Endothelial cell of umbilical vein (primary cell): Measurements from ENCODE around the gene PIF1. TPM values are rescaled to one million over a fixed set of nuclear protein-coding genes. Genes with fewer than 3 reads are reported as not detected.

Experiments used
- BruUV-seq: library from RNA; stranded (reverse); fragments of 400-500 nt; replicated peaks from 2 replicates; lab custom pipeline; 2021; lab: Mats Ljungman, UMichigan
- CTCF ChIA-PET: fragments of 300-600, 350-600 bp; sonication (Branson Sonifier 250); formaldehyde crosslinking; loops from one replicate; lab custom pipeline; 2021; ENCODE audit warnings: antibody characterized with exemption, inconsistent platforms; lab: Charles Lee
- POLR2A ChIA-PET: fragments of 300-600, 350-600 bp; sonication (Branson Sonifier 250); formaldehyde crosslinking; loops from one replicate; lab custom pipeline; 2021; ENCODE audit warnings: antibody characterized with exemption, inconsistent platforms; lab: Charles Lee
- DNase-seq: peaks from one replicate; pipeline ENCODE4 v3.0.0-alpha.2; 2011; ENCODE audit warnings: low read depth, low spot score
- FAIRE-seq: peaks from 2 replicates; lab custom pipeline; 2011; peaks lifted over from hg19 to GRCh38; lab: Jason Lieb, UNC
- H2AFZ ChIP-seq: 2 replicates; pipeline ENCODE4 v1.6.0; 2012; ENCODE audit warnings: low read depth, low read length, control low read depth, inconsistent platforms
- H3K27ac ChIP-seq: 2 replicates; pipeline ENCODE4 v1.5.1; 2011; ENCODE audit warnings: low read depth, mild to moderate bottlenecking, control low read depth, low read length, moderate library complexity; ENCODE audit not compliant: insufficient read depth
- H3K27me3 ChIP-seq, 2 experiments: 2 replicates each; pipeline versions ENCODE4 v1.6.0 to v1.6.1; 2011; ENCODE audit warnings: low read length in 2 of 2, mixed read lengths in 1 of 2; ENCODE audit not compliant: control insufficient read depth in 2 of 2, insufficient read depth in 2 of 2
- H3K36me3 ChIP-seq, 2 experiments: 2 replicates in 1 of 2; 3 replicates in 1 of 2; pipeline ENCODE4 v1.5.1; 2011; ENCODE audit warnings: low read length in 2 of 2, mild to moderate bottlenecking in 1 of 2, moderate library complexity in 1 of 2; ENCODE audit not compliant: control insufficient read depth in 2 of 2, insufficient read depth in 2 of 2; ENCODE audit errors: extremely low read depth in 1 of 2
- H3K4me1 ChIP-seq: 3 replicates; pipeline ENCODE4 v1.5.1; 2011; ENCODE audit warnings: mild to moderate bottlenecking, low read length; ENCODE audit not compliant: control insufficient read depth, insufficient read depth; ENCODE audit errors: extremely low read depth
- H3K4me2 ChIP-seq: 2 replicates; pipeline ENCODE4 v1.6.1; 2011; ENCODE audit warnings: low read length, control low read depth, mixed read lengths; ENCODE audit not compliant: insufficient read depth
- H3K4me3 ChIP-seq, 3 experiments: fragments of 200-600 bp in 1 of 3; sonication (generic), shearing (Covaris generic) in 1 of 3; replicated peaks in 1 of 3; 2 replicates each; pipeline ENCODE4 v1.5.1; 2011 to 2016; ENCODE audit warnings: control low read depth in 3 of 3, low read length in 3 of 3, mild to moderate bottlenecking in 2 of 3, inconsistent platforms in 1 of 3, low read depth in 1 of 3, moderate library complexity in 1 of 3; ENCODE audit not compliant: insufficient read depth in 1 of 3
- H3K79me2 ChIP-seq: 2 replicates; pipeline ENCODE4 v1.6.0; 2012; ENCODE audit warnings: low read length, inconsistent platforms; ENCODE audit not compliant: control insufficient read depth, insufficient read depth
- H3K9ac ChIP-seq: replicated peaks from 2 replicates; pipeline ENCODE3; 2011; ENCODE audit warnings: low read length, control low read depth; ENCODE audit not compliant: insufficient read depth; ENCODE audit errors: extremely low read depth
- H3K9me1 ChIP-seq: replicated peaks from 3 replicates; pipeline ENCODE4 v1.6.0; 2011; ENCODE audit warnings: mild to moderate bottlenecking, low read length; ENCODE audit not compliant: control insufficient read depth, insufficient read depth; ENCODE audit errors: extremely low read depth
- H3K9me3 ChIP-seq: replicated peaks from 2 replicates; pipeline ENCODE4 v1.5.1; 2012; ENCODE audit warnings: low read length, inconsistent platforms; ENCODE audit not compliant: control insufficient read depth, insufficient read depth
- H4K20me1 ChIP-seq: replicated peaks from 2 replicates; pipeline ENCODE3; 2011; ENCODE audit warnings: mild to moderate bottlenecking, low read length; ENCODE audit not compliant: control insufficient read depth, insufficient read depth; ENCODE audit errors: extremely low read depth
- EZH2 ChIP-seq: IDR thresholded peaks from 2 replicates; pipeline ENCODE4 v1.6.1; 2012; ENCODE audit warnings: borderline replicate concordance, low read depth, mild to moderate bottlenecking, moderate library complexity, low read length, inconsistent platforms; ENCODE audit not compliant: severe bottlenecking
- FOS ChIP-seq: IDR thresholded peaks from 2 replicates; pipeline ENCODE4 v1.6.1; 2011; ENCODE audit warnings: mild to moderate bottlenecking, low read length, moderate library complexity, borderline replicate concordance; ENCODE audit not compliant: insufficient read depth
- GATA2 ChIP-seq: IDR thresholded peaks from 2 replicates; pipeline ENCODE4 v1.7.0; 2011; ENCODE audit warnings: low read depth, mild to moderate bottlenecking, moderate library complexity, mixed read lengths, low read length; ENCODE audit not compliant: insufficient read length, insufficient read depth
- JUN ChIP-seq: IDR thresholded peaks from 2 replicates; pipeline ENCODE4 v1.6.1; 2011; ENCODE audit warnings: borderline replicate concordance, low read depth; ENCODE audit not compliant: insufficient read length, insufficient read depth
- MAX ChIP-seq: IDR thresholded peaks from 2 replicates; pipeline ENCODE4 v1.6.1; 2011; ENCODE audit not compliant: insufficient read depth, insufficient read length
- MYC ChIP-seq: IDR thresholded peaks from one replicate; pipeline ENCODE4 v1.6.1; 2011; ENCODE audit warnings: mild to moderate bottlenecking, low read depth, low read length
- POLR2A ChIP-seq: IDR thresholded peaks from 2 replicates; pipeline ENCODE4 v1.6.1; 2012; ENCODE audit warnings: low read depth, mild to moderate bottlenecking, control low read depth, low read length
- POLR2AphosphoS5 ChIP-seq: IDR thresholded peaks from 2 replicates; pipeline ENCODE4 v1.6.1; 2012; ENCODE audit warnings: low read depth, mild to moderate bottlenecking, control low read depth, low read length, moderate library complexity; ENCODE audit not compliant: insufficient read depth
- dilution Hi-C: fragments of 300-500 bp; cut with MboI; formaldehyde crosslinking; loops from one replicate; pipeline ENCODE4 v1.15.0; 2019; ENCODE audit warnings: low sequenced_read_pairs; ENCODE audit not compliant: extremely low pct_ligation_motif_present
- intact Hi-C: fragments of 100-400 bp; cut with micrococcal nuclease; formaldehyde crosslinking; loops from one replicate; pipeline ENCODE4 v1.10.0; 2022
- polyA plus RNA-seq, 4 experiments: library from polyadenylated mRNA; depleted of rRNA in 3 of 4; stranded (reverse) in 3 of 4; unstranded in 1 of 4; fragments of >200 nt; gene quantifications; 2 replicates each; pipeline versions ENCODE4 v1.2.1 to v1.2.3, GENCODE V29; 2011 to 2012; ENCODE audit warnings: missing spikeins in 1 of 4
- total RNA-seq: library from RNA; stranded (reverse); gene quantifications from 2 replicates; pipeline ENCODE4 v1.2.3, GENCODE V29; 2021
- TF ChIP-seq, protein P1 (sequence below), 2 donors: IDR thresholded peaks; 1 replicate in 1 of 2; 2 replicates in 1 of 2; pipeline ENCODE4 v1.5.1; 2011; ENCODE audit warnings: low read length in 2 of 2, mild to moderate bottlenecking in 2 of 2, moderate library complexity in 2 of 2, control low read depth in 1 of 2, inconsistent platforms in 1 of 2, low read depth in 1 of 2; ENCODE audit not compliant: insufficient read depth in 1 of 2; ENCODE audit errors: extremely low read depth in 1 of 2

Gene PIF1
- total and polyA plus RNA-seq, 2 donors (not counting 3 experiments of a cell fraction or from before 2014, with no cell fraction given): 18.6 to 52.7 TPM

- H3K27me3 ChIP-seq: no peaks in the 10 kb centered on the region
- H3K4me3 ChIP-seq: no peak overlapping the region
- no peak overlapping the region for H2AFZ ChIP-seq
- TF ChIP-seq POLR2A: no peak
- TF ChIP-seq GATA2: no peak
- no peak for TF ChIP-seq FOS
- no peak for TF ChIP-seq EZH2
- TF ChIP-seq MAX: no peak
- no peak for TF ChIP-seq POLR2AphosphoS5
- no peak for TF ChIP-seq MYC
- no peak for TF ChIP-seq JUN
- TF ChIP-seq, protein P1, sequence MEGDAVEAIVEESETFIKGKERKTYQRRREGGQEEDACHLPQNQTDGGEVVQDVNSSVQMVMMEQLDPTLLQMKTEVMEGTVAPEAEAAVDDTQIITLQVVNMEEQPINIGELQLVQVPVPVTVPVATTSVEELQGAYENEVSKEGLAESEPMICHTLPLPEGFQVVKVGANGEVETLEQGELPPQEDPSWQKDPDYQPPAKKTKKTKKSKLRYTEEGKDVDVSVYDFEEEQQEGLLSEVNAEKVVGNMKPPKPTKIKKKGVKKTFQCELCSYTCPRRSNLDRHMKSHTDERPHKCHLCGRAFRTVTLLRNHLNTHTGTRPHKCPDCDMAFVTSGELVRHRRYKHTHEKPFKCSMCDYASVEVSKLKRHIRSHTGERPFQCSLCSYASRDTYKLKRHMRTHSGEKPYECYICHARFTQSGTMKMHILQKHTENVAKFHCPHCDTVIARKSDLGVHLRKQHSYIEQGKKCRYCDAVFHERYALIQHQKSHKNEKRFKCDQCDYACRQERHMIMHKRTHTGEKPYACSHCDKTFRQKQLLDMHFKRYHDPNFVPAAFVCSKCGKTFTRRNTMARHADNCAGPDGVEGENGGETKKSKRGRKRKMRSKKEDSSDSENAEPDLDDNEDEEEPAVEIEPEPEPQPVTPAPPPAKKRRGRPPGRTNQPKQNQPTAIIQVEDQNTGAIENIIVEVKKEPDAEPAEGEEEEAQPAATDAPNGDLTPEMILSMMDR (IDR thresholded peaks at IDR 0.05; ENCODE audit: extremely low read depth in 1 of 2, insufficient read depth in 1 of 2, low read depth in 1 of 2, low read length in 2 of 2): no peak
- FAIRE-seq: no peak
- no peak overlapping the region for H3K9ac ChIP-seq
- no peaks in the 10 kb centered on the region for H4K20me1 ChIP-seq
- ChIA-PET CTCF (interaction anchor here (0.7 to 1.2 kb wide), 3 partner anchors 17 to 42 kb away, joined by 3 to 5 read pairs (median 3); no protein-coding TSS in a partner anchor), POLR2A (no interaction called here)
- no peak for DNase-seq
- H3K9me1 ChIP-seq: no peaks in the 10 kb centered on the region
- H3K36me3 ChIP-seq: no peaks in the 10 kb centered on the region
- no peaks in the 10 kb centered on the region for H3K79me2 ChIP-seq
- no TSS peak for BruUV-seq
- H3K4me2 ChIP-seq: no peak overlapping the region
- no peak overlapping the region for H3K27ac ChIP-seq
- no peaks in the 10 kb centered on the region for H3K9me3 ChIP-seq
- dilution Hi-C loops: no loop called here
- intact Hi-C loops: no loop called here
- no peaks in the 10 kb centered on the region for H3K4me1 ChIP-seq
Observed at GRCh38 chr15:64767203-64767602, 58.2 kb downstream of the PIF1 start.
